Stimulated activated CD4-positive, alpha-beta T cell treated with anti-CD3 and anti-CD28 coated beads, Interleukin-12 subunit alpha, Interleukin-12 subunit beta, amount 100 ng/mL, for 24 hours (primary cell): ENCODE data around the gene FANCI.
A peak's percentile ranks its signal among the peaks of the same experiment; 100 is the strongest.

Source experiments
- DNase-seq, 2 experiments: peaks; one replicate each; pipeline ENCODE4 v3.0.0-alpha.2; 2020; ENCODE audit warnings: low read depth in 2 of 2

The FANCI gene

GRCh38 chr15:89333011-89333860, 89.5 kb downstream of the FANCI start:
- no peak for DNase-seq

- peak in 1 of 2 experiments; percentile 46 for DNase-seq
These were observed 90.3 kb downstream of the FANCI start for GRCh38 chr15:89333959-89334509.

GRCh38 chr15:89334510-89335297, 90.9 kb downstream of the FANCI start, which contains the start of gene POLG:
Gene POLG (minus strand): TSS chr15:89334824. CDS start chr15:89333754, 1,070 bp downstream.
- DNase-seq = peak; percentile 96 to 99

- DNase-seq = no peak
These were observed 91.7 kb downstream of the FANCI start for GRCh38 chr15:89335298-89336041.

- DNase-seq = no peak
These were observed 94.3 kb downstream of the FANCI start for GRCh38 chr15:89338036-89338435.

GRCh38 chr15:89340573-89340972, 96.8 kb downstream of the FANCI start:
- no peak for DNase-seq

- DNase-seq = no peak
These were observed 97.7 kb downstream of the FANCI start for GRCh38 chr15:89341316-89342005.

- DNase-seq = no peak
These were observed 99.1 kb downstream of the FANCI start for GRCh38 chr15:89342840-89343239.

- DNase-seq = no peak
These were observed 101.5 kb downstream of the FANCI start for GRCh38 chr15:89345248-89345647.

GRCh38 chr15:89346516-89347231, 102.9 kb downstream of the FANCI start:
- no peak for DNase-seq

GRCh38 chr15:89349206-89349558, 105.4 kb downstream of the FANCI start:
- no peak for DNase-seq

- no peak for DNase-seq
These were observed 108.7 kb downstream of the FANCI start for GRCh38 chr15:89352476-89352875.

GRCh38 chr15:89353991-89354390, 110.2 kb downstream of the FANCI start:
- no peak for DNase-seq

- no peak for DNase-seq
These were observed 113.0 kb downstream of the FANCI start for GRCh38 chr15:89356634-89357298.

GRCh38 chr15:89358435-89358754, 114.6 kb downstream of the FANCI start:
- no peak for DNase-seq

- DNase-seq = peak; percentile 68 to 75
These were observed 115.1 kb downstream of the FANCI start for GRCh38 chr15:89358755-89359439.

- DNase-seq = no peak
These were observed 115.9 kb downstream of the FANCI start for GRCh38 chr15:89359471-89360293.

GRCh38 chr15:89360294-89360971, 116.7 kb downstream of the FANCI start:
- no peak for DNase-seq
